ENCODE data around the gene HCN1.

The HCN1 gene

DNA sequence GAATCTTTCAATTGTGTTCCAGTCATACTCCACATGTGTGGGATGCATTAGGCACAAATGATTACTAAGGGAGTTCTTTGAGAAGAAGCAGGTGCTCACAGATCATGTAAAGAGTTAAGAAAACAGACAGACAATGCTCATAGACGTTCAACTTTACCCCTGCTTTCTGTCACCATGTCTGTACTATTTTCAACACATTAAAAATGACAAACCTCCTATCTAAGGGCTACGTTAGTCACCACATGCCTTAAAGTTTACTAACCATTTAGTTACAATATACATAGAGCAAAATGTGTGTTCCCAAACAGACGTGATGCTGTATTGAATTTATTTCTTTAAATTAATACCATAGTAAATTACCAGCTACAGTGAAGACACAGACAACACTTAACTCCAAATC lies 435.9 kb downstream of the HCN1 start:
- Histone ChIP-seq H3K79me1 (ENCODE audit: low read length) (no peaks in the 10 kb centered on the region), H3K36me3 (ENCODE audit: control insufficient read depth, insufficient read depth, low read length) (no peaks in the 10 kb centered on the region), H2BK15ac (replicated peaks; ENCODE audit: low read depth) (no peak overlapping the region), H3K23ac (ENCODE audit: low read length) (no peak overlapping the region), H3K27me3 (ENCODE audit: insufficient read depth, low read length, poor library complexity) (no peaks in the 10 kb centered on the region), H2BK5ac (ENCODE audit: low read length) (no peak overlapping the region), H2BK120ac (ENCODE audit: low read depth, low read length) (no peak overlapping the region), H3K56ac (ENCODE audit: low read length) (no peak overlapping the region), H3K79me2 (ENCODE audit: control insufficient read depth, insufficient read depth, low read length) (no peaks in the 10 kb centered on the region), H3K18ac (ENCODE audit: low read length) (no peak overlapping the region), H3K4ac (ENCODE audit: low read depth, low read length) (no peak overlapping the region), H3K9ac (ENCODE audit: low read length) (no peak overlapping the region), H3K4me1 (ENCODE audit: control insufficient read depth, low read depth, low read length) (no peaks in the 10 kb centered on the region), H2AK5ac (ENCODE audit: low read length) (no peak overlapping the region), H4K5ac (ENCODE audit: low read length) (no peak overlapping the region), H3K4me2 (ENCODE audit: low read length) (no peak overlapping the region), H4K8ac (ENCODE audit: low read depth, low read length) (no peak overlapping the region), H3K27ac (ENCODE audit: low read depth, low read length) (no peak overlapping the region), H3K4me3 (ENCODE audit: low read length) (no peak overlapping the region)
- WGBS (ENCODE audit: extremely low coverage, insufficient coverage, low lambda C conversion rate), result no CpG with 5 or more reads among the region's 3 CpGs
- DNase-seq, result no peak

GRCh38 chr5:45252978-45253377 lies 443.2 kb downstream of the HCN1 start:
- no peak overlapping the region for H2BK120ac ChIP-seq (ENCODE audit: low read depth, low read length)
- no peak overlapping the region for H3K27ac ChIP-seq (ENCODE audit: low read depth, low read length)
- H4K5ac ChIP-seq (ENCODE audit: low read length), result no peak overlapping the region
- no peaks in the 10 kb centered on the region for H3K79me2 ChIP-seq (ENCODE audit: control insufficient read depth, insufficient read depth, low read length)
- H3K79me1 ChIP-seq (ENCODE audit: low read length), result no peaks in the 10 kb centered on the region
- H2BK5ac ChIP-seq (ENCODE audit: low read length), result no peak overlapping the region
- no peak overlapping the region for H2BK15ac ChIP-seq (replicated peaks; ENCODE audit: low read depth)
- H3K18ac ChIP-seq (ENCODE audit: low read length), result no peak overlapping the region
- H4K8ac ChIP-seq (ENCODE audit: low read depth, low read length), result no peak overlapping the region
- H3K36me3 ChIP-seq (ENCODE audit: control insufficient read depth, insufficient read depth, low read length), result no peaks in the 10 kb centered on the region
- H3K4ac ChIP-seq (ENCODE audit: low read depth, low read length), result no peak overlapping the region
- no peak overlapping the region for H3K4me3 ChIP-seq (ENCODE audit: low read length)
- DNase-seq, result no peak
- no peak overlapping the region for H3K9ac ChIP-seq (ENCODE audit: low read length)
- no peak overlapping the region for H3K23ac ChIP-seq (ENCODE audit: low read length)
- no peak overlapping the region for H2AK5ac ChIP-seq (ENCODE audit: low read length)
- no CpG with 5 or more reads among the region's 1 CpG for WGBS (ENCODE audit: extremely low coverage, insufficient coverage, low lambda C conversion rate)
- no peak overlapping the region for H3K56ac ChIP-seq (ENCODE audit: low read length)
- no peaks in the 10 kb centered on the region for H3K4me1 ChIP-seq (ENCODE audit: control insufficient read depth, low read depth, low read length)
- H3K27me3 ChIP-seq (ENCODE audit: insufficient read depth, low read length, poor library complexity), result no peaks in the 10 kb centered on the region
- no peak overlapping the region for H3K4me2 ChIP-seq (ENCODE audit: low read length)

DNA sequence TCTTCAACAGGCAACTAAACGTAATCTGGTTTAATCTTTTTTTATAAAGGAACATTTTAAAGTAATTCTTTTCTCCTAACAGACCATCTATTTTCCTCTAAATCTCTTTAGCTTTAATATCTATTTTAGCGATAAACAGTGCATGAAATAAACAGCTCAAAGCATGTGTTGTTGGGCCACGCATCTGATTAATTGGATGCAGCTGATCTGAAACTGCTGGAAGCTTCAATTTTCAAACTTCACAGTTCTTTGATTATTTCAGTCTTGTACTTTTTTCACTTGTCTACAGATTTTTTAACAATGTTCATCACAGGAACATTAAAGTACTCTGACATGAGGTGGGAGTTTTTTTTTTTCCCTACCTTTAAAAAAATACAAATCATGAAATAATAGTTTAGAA lies 443.6 kb downstream of the HCN1 start:
- Histone ChIP-seq H3K36me3 (ENCODE audit: control insufficient read depth, insufficient read depth, low read length) (no peaks in the 10 kb centered on the region), H4K8ac (ENCODE audit: low read depth, low read length) (no peak overlapping the region), H3K23ac (ENCODE audit: low read length) (no peak overlapping the region), H4K5ac (ENCODE audit: low read length) (no peak overlapping the region), H3K27ac (ENCODE audit: low read depth, low read length) (no peak overlapping the region), H3K56ac (ENCODE audit: low read length) (no peak overlapping the region), H3K27me3 (ENCODE audit: insufficient read depth, low read length, poor library complexity) (no peaks in the 10 kb centered on the region), H3K4me3 (ENCODE audit: low read length) (no peak overlapping the region), H2BK15ac (replicated peaks; ENCODE audit: low read depth) (no peak overlapping the region), H3K9ac (ENCODE audit: low read length) (no peak overlapping the region), H3K4ac (ENCODE audit: low read depth, low read length) (no peak overlapping the region), H3K79me1 (ENCODE audit: low read length) (no peaks in the 10 kb centered on the region), H3K4me1 (ENCODE audit: control insufficient read depth, low read depth, low read length) (no peaks in the 10 kb centered on the region), H3K79me2 (ENCODE audit: control insufficient read depth, insufficient read depth, low read length) (no peaks in the 10 kb centered on the region), H3K18ac (ENCODE audit: low read length) (no peak overlapping the region), H2AK5ac (ENCODE audit: low read length) (no peak overlapping the region), H2BK120ac (ENCODE audit: low read depth, low read length) (no peak overlapping the region), H3K4me2 (ENCODE audit: low read length) (no peak overlapping the region), H2BK5ac (ENCODE audit: low read length) (no peak overlapping the region)
- no peak for DNase-seq
- 100% methylated on average over 1 of the region's 3 CpGs for whole genome bisulfite sequencing (ENCODE audit: extremely low coverage, insufficient coverage, low lambda C conversion rate)

GRCh38 chr5:45225571-45226031 lies 470.6 kb downstream of the HCN1 start:
- Histone ChIP-seq H3K4me2 (ENCODE audit: low read length) (no peak overlapping the region), H4K5ac (ENCODE audit: low read length) (no peak overlapping the region), H3K27ac (ENCODE audit: low read depth, low read length) (no peak overlapping the region), H3K79me1 (ENCODE audit: low read length) (no peaks in the 10 kb centered on the region), H4K8ac (ENCODE audit: low read depth, low read length) (no peak overlapping the region), H2AK5ac (ENCODE audit: low read length) (no peak overlapping the region), H3K18ac (ENCODE audit: low read length) (no peak overlapping the region), H3K56ac (ENCODE audit: low read length) (no peak overlapping the region), H3K9ac (ENCODE audit: low read length) (no peak overlapping the region), H3K4ac (ENCODE audit: low read depth, low read length) (no peak overlapping the region), H2BK15ac (replicated peaks; ENCODE audit: low read depth) (no peak overlapping the region), H3K36me3 (ENCODE audit: control insufficient read depth, insufficient read depth, low read length) (no peaks in the 10 kb centered on the region), H3K27me3 (ENCODE audit: insufficient read depth, low read length, poor library complexity) (no peaks in the 10 kb centered on the region), H3K79me2 (ENCODE audit: control insufficient read depth, insufficient read depth, low read length) (no peaks in the 10 kb centered on the region), H3K4me1 (ENCODE audit: control insufficient read depth, low read depth, low read length) (no peaks in the 10 kb centered on the region), H3K23ac (ENCODE audit: low read length) (no peak overlapping the region), H2BK5ac (ENCODE audit: low read length) (no peak overlapping the region), H2BK120ac (ENCODE audit: low read depth, low read length) (no peak overlapping the region), H3K4me3 (ENCODE audit: low read length) (no peak overlapping the region)
- no CpG with 5 or more reads among the region's 25 CpGs for WGBS (ENCODE audit: extremely low coverage, insufficient coverage, low lambda C conversion rate)
- no peak for DNase-seq

DNA sequence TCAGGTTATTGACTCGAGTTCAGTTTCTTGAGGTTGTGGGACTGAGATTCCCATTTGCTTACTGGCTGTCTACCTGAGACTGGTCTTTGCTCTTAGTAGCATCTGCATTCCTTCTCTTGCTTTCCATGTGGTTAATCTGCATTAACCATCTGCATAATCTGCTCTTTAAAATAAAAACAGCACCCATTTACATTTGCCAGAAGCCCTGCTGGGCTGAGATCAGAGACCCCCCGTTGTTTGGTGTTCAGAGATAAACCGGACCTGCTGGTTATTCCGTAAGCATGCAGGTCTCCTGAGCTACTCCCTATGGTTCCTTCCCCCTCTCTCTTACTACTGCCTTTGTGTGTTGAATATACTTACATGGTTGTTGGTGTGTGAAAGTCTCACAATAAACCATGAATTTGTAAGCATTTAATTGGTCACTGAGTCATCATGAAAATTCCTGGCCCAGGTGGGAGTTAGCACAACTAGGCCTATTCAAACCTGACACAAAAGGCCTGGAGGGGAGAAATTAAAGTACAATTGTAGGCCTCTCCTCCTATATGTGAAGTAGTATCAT lies 490.7 kb downstream of the HCN1 start:
- H3K27me3 ChIP-seq (ENCODE audit: insufficient read depth, low read length, poor library complexity), result no peaks in the 10 kb centered on the region
- H3K79me1 ChIP-seq (ENCODE audit: low read length), result no peaks in the 10 kb centered on the region
- no peak overlapping the region for H3K4ac ChIP-seq (ENCODE audit: low read depth, low read length)
- no peak overlapping the region for H2BK120ac ChIP-seq (ENCODE audit: low read depth, low read length)
- H3K79me2 ChIP-seq (ENCODE audit: control insufficient read depth, insufficient read depth, low read length), result no peaks in the 10 kb centered on the region
- H2BK5ac ChIP-seq (ENCODE audit: low read length), result no peak overlapping the region
- no peak overlapping the region for H4K5ac ChIP-seq (ENCODE audit: low read length)
- H3K27ac ChIP-seq (ENCODE audit: low read depth, low read length), result peak overlapping the region; percentile 71
- no peak overlapping the region for H3K56ac ChIP-seq (ENCODE audit: low read length)
- H3K23ac ChIP-seq (ENCODE audit: low read length), result no peak overlapping the region
- H4K8ac ChIP-seq (ENCODE audit: low read depth, low read length), result no peak overlapping the region
- no peak overlapping the region for H3K4me2 ChIP-seq (ENCODE audit: low read length)
- no peak overlapping the region for H3K4me3 ChIP-seq (ENCODE audit: low read length)
- H2AK5ac ChIP-seq (ENCODE audit: low read length), result no peak overlapping the region
- no peaks in the 10 kb centered on the region for H3K4me1 ChIP-seq (ENCODE audit: control insufficient read depth, low read depth, low read length)
- no peak overlapping the region for H2BK15ac ChIP-seq (replicated peaks; ENCODE audit: low read depth)
- WGBS (ENCODE audit: extremely low coverage, insufficient coverage, low lambda C conversion rate), result no CpG with 5 or more reads among the region's 4 CpGs
- H3K9ac ChIP-seq (ENCODE audit: low read length), result no peak overlapping the region
- H3K18ac ChIP-seq (ENCODE audit: low read length), result no peak overlapping the region
- H3K36me3 ChIP-seq (ENCODE audit: control insufficient read depth, insufficient read depth, low read length), result no peaks in the 10 kb centered on the region
- DNase-seq, result peak; percentile 66
